ENCODE data around the gene MTHFD2L. TPM values are rescaled to one million over a fixed set of nuclear protein-coding genes. Genes with fewer than 3 reads are reported as not detected.

Gene MTHFD2L
- 9.4 to 10.6 TPM (median 10.5 TPM) in 3 replicates for total RNA-seq (2021)
- percentile 64 among the genes with signal in this experiment for Bru-seq, nascent RNA
- long read RNA-seq, experiment 1, transcript MTHFD2L-203 (8 exons, 2,354 nt): minor isoform, 5 of 49 reads
- long read RNA-seq, experiment 1, transcript MTHFD2L-208 (2 exons, 2,363 nt): major isoform, 26 of 49 reads
- long read RNA-seq, experiment 1, partial matches to known transcripts: 2 of 49 reads
- long read RNA-seq, experiment 1, other reads (novel, unspliced or antisense): 16 of 49 reads
- long read RNA-seq, experiment 2, partial matches to known transcripts: 0 of 4 reads
- long read RNA-seq, experiment 2, other reads (novel, unspliced or antisense): 1 of 4 reads
- long read RNA-seq, experiment 3, transcript MTHFD2L-208 (2 exons, 2,363 nt): major isoform, 6 of 10 reads
- long read RNA-seq, experiment 3, partial matches to known transcripts: 1 of 10 reads
- long read RNA-seq, experiment 3, other reads (novel, unspliced or antisense): 2 of 10 reads

GRCh38 chr4:74157561-74158465, at the start of gene MTHFD2L:
Gene MTHFD2L, plus strand, starts transcription at chr4:74158118. Its CDS starts 21 bp downstream, at chr4:74158139.
- peak within 1 kb of the TSS; percentile 92 for H3K4me3 Mint-ChIP-seq
- peak; percentile 98 for ATAC-seq
- H3K4me1 Mint-ChIP-seq: peaks cover 43% of the 10 kb centered on the region
- H3K9me3 Mint-ChIP-seq: no peaks in the 10 kb centered on the region
- peaks cover 22% of the 10 kb centered on the region for H3K36me3 Mint-ChIP-seq
- CTCF ChIA-PET: interaction anchor here (0.8 to 1.5 kb wide), 2 partner anchors 23 to 71 kb away, joined by 3 to 7 read pairs; no protein-coding TSS in a partner anchor
- DNase-seq (ENCODE audit: low spot score): peak; percentile 93
- H3K27ac Mint-ChIP-seq: peak within 1 kb of the TSS; percentile 92
- no peaks in the 10 kb centered on the region for H3K27me3 Mint-ChIP-seq (ENCODE audit: low read depth)
- POLR2A ChIA-PET: interaction anchor here (1.1 kb wide), 1 partner anchor 8 kb away, joined by 4 read pairs; no protein-coding TSS in a partner anchor
- TF ChIP-seq, protein P1, sequence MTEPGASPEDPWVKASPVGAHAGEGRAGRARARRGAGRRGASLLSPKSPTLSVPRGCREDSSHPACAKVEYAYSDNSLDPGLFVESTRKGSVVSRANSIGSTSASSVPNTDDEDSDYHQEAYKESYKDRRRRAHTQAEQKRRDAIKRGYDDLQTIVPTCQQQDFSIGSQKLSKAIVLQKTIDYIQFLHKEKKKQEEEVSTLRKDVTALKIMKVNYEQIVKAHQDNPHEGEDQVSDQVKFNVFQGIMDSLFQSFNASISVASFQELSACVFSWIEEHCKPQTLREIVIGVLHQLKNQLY (CRISPR knock-in tag; IDR thresholded peaks at IDR 0.05): no peak
- TF ChIP-seq ZBTB21 (CRISPR knock-in tag; IDR thresholded peaks at IDR 0.05; ENCODE audit: borderline replicate concordance): peak; percentile 49; the same call in 1 of the 2 replicates
- TF ChIP-seq, protein P2, sequence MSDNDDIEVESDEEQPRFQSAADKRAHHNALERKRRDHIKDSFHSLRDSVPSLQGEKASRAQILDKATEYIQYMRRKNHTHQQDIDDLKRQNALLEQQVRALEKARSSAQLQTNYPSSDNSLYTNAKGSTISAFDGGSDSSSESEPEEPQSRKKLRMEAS (CRISPR knock-in tag; IDR thresholded peaks at IDR 0.05): peak; percentile 78
- 0 out of 2 replicates have a peak, but pooled peaks have one; percentile 38 for TF ChIP-seq E2F4 (CRISPR knock-in tag; IDR thresholded peaks at IDR 0.05; ENCODE audit: borderline replicate concordance, low read depth)
- TF ChIP-seq IRF1 (CRISPR knock-in tag; IDR thresholded peaks at IDR 0.05): no peak
- TF ChIP-seq, protein P3, sequence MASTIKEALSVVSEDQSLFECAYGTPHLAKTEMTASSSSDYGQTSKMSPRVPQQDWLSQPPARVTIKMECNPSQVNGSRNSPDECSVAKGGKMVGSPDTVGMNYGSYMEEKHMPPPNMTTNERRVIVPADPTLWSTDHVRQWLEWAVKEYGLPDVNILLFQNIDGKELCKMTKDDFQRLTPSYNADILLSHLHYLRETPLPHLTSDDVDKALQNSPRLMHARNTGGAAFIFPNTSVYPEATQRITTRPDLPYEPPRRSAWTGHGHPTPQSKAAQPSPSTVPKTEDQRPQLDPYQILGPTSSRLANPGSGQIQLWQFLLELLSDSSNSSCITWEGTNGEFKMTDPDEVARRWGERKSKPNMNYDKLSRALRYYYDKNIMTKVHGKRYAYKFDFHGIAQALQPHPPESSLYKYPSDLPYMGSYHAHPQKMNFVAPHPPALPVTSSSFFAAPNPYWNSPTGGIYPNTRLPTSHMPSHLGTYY (CRISPR knock-in tag; IDR thresholded peaks at IDR 0.05): no peak
- TF ChIP-seq, protein P4, sequence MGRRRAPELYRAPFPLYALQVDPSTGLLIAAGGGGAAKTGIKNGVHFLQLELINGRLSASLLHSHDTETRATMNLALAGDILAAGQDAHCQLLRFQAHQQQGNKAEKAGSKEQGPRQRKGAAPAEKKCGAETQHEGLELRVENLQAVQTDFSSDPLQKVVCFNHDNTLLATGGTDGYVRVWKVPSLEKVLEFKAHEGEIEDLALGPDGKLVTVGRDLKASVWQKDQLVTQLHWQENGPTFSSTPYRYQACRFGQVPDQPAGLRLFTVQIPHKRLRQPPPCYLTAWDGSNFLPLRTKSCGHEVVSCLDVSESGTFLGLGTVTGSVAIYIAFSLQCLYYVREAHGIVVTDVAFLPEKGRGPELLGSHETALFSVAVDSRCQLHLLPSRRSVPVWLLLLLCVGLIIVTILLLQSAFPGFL (CRISPR knock-in tag; IDR thresholded peaks at IDR 0.05; ENCODE audit: borderline replicate concordance): no peak
- no peak for TF ChIP-seq RORB (CRISPR knock-in tag; IDR thresholded peaks at IDR 0.05)
- no peak for TF ChIP-seq GRHL2 (CRISPR knock-in tag; IDR thresholded peaks at IDR 0.05; ENCODE audit: insufficient replicate concordance, severe bottlenecking)
- TF ChIP-seq E2F1 (CRISPR knock-in tag; IDR thresholded peaks at IDR 0.05): no peak
- TF ChIP-seq ZNF219 (CRISPR knock-in tag; IDR thresholded peaks at IDR 0.05; ENCODE audit: borderline replicate concordance): peak; percentile 79; the same call in 1 of the 2 replicates
- TF ChIP-seq ZNF263 (CRISPR knock-in tag; IDR thresholded peaks at IDR 0.05; ENCODE audit: low read depth): no peak
- peak; percentile 70; the same call in 1 of the 2 replicates for TF ChIP-seq FOXP1 (CRISPR knock-in tag; IDR thresholded peaks at IDR 0.05; ENCODE audit: borderline replicate concordance)
- no peak for TF ChIP-seq SOX15 (CRISPR knock-in tag; IDR thresholded peaks at IDR 0.05)
- TF ChIP-seq ZNF281 (CRISPR knock-in tag; IDR thresholded peaks at IDR 0.05): 0 out of 2 replicates have a peak, but pooled peaks have one; percentile 16
- TF ChIP-seq CREM (CRISPR knock-in tag; IDR thresholded peaks at IDR 0.05): peak; percentile 70
- TF ChIP-seq TEAD4 (CRISPR knock-in tag; IDR thresholded peaks at IDR 0.05): no peak
- TF ChIP-seq USF1 (CRISPR knock-in tag; IDR thresholded peaks at IDR 0.05): 0 out of 2 replicates have a peak, but pooled peaks have one; percentile 35
- TF ChIP-seq CDX4 (CRISPR knock-in tag; IDR thresholded peaks at IDR 0.05; ENCODE audit: borderline replicate concordance): no peak
- TF ChIP-seq NR1H2 (CRISPR knock-in tag; IDR thresholded peaks at IDR 0.05): no peak
- TF ChIP-seq HMGA2 (CRISPR knock-in tag; IDR thresholded peaks at IDR 0.05): no peak
- TF ChIP-seq EMX1 (CRISPR knock-in tag; IDR thresholded peaks at IDR 0.05): no peak
- no peak for TF ChIP-seq ZNF121 (CRISPR knock-in tag; IDR thresholded peaks at IDR 0.05)
